GM19468 (cell line): ENCODE results near the gene IGSF9B.

ENCODE experiments used
- ATAC-seq: cut with Tn5 transposase; IDR thresholded peaks from one replicate; pipeline ENCODE4 v1.9.1; 2021; ENCODE audit warnings: mild to moderate bottlenecking, moderate library complexity, moderate number of reproducible peaks; ENCODE audit not compliant: unreplicated experiment; ENCODE audit errors: extremely low read depth

Gene IGSF9B

DNA sequence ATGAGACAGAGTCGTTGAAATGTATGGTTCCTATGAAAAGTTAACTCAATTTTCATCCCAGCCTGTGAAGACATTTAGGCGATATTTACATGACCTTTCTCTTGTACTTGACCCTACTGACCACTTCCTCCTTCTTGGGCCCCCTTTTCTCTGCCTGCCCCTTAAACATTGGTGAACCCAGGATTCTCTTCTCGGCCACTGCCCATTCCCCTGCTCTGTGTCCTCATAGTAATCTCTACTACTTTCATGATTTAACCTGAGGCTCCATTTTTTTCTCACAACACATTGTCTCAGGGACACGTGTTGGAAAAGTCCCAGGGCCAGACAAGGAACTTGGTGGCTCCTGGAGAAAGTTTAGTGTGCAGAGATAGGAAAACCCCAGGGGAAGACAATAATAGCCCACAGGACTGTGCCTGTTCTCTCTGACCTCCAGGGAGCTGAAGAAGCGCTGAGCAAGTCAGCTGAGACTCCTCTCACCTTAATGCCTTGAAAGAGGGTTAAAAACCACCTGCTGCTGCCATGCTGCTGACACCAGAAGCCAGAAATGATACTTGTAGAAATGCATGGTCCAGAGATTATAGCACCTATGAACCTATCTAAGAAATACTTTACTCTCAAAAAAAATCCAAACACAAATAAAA is 69.0 kb downstream of the IGSF9B start:
- ATAC-seq: no peak

DNA sequence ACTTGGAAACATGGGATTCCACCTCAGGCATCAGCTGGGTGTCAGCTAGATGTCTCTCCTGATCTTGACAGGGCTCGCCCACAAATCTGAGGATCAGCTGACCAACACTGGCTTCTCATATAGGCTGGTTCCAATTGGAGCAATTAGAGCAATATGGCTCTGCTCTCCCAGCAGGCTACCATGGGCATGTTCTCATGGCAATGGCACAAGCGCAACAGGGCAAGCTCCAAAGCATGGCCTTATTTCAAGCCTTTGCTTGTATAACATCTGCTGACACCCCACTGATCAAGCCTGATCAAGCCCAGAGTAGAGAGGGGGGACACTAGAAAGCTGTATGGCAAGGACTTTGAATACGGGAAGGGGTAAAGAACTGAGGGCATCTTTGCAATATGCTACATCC is 70.7 kb downstream of the IGSF9B start:
- ATAC-seq: no peak

DNA sequence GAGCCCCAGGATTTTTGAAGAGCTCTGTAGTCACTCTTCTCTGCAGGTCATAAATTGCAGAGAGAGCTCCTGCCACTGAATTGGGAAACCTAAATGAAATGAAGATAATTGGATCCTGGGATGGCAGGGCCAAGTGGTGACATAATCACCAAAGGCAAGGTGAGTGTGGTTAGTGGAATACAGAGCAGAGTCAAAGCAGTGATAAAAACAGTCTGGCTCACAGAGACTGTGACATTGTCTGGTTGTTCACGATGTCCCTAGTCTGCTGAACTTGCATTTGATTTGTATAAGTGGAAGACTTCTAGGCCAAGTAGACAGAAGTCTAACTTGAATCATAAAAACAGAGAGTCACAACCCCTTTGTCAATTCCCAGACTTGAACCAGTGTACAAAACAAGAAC is 84.6 kb downstream of the IGSF9B start:
- no peak for ATAC-seq

- ATAC-seq: no peak
Measured at GRCh38 chr11:133867456-133867855, 89.3 kb downstream of the IGSF9B start.

GRCh38 chr11:133865466-133865865 is 91.3 kb downstream of the IGSF9B start:
- ATAC-seq: no peak

DNA sequence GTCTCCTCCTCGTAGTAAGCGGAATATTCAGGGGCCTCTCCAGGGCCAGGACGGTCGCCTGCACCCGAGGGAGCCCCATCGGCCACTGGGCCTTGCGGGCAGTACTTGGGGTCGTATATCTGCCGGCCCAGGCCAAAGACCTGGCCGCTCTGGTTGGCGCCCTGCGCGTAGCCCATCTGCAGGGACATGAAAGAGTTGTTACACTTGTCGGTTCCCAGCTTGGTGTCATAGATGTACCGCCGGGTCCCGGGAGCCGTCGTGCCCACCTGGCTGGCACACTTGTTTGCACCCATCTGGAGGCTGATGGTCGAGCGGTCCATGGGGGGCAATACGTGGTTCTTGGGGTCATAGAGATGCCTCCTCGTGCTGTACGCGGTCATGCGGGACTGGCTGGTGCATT is 92.0 kb downstream of the IGSF9B start:
- ATAC-seq: no peak

DNA sequence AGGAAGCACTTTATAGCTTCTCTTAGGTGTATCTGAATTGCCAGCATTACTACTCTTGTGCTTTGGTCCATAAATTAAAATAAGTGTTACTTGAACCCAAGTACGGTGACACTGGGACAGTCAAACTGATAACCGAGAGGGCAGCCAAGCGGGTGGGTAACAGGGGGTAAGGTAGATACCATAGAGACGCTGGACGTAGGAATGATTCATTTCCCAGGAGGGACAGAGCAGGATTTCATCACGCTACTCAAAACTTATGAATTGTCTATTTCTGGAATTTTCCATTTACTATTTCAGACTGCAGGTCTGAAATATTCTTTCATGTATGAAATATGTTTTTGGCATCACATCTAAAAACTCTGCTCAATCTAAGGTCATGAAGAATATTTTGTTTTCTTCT is 96.6 kb downstream of the IGSF9B start:
- no peak for ATAC-seq
